Activated CD4-positive, alpha-beta T cell treated with anti-CD3 and anti-CD28 coated beads, Interleukin-2, Interleukin-6, amounts not matched to agents 100 ng/mL and 50 ng/mL, durations not matched to agents 16 hours and 8 hours (primary cell): Measurements from ENCODE around the gene FAM83F.
A peak's percentile ranks its signal among the peaks of the same experiment; 100 is the strongest.
"Not testable (repeated sequence)": the region's sequence is repeated elsewhere in the genome, so short reads cannot be mapped to it uniquely, and the experiment has no call there.

Experiments
- DNase-seq: peaks from one replicate; pipeline ENCODE4 v3.0.0-alpha.2; 2020

FAM83F gene

DNA sequence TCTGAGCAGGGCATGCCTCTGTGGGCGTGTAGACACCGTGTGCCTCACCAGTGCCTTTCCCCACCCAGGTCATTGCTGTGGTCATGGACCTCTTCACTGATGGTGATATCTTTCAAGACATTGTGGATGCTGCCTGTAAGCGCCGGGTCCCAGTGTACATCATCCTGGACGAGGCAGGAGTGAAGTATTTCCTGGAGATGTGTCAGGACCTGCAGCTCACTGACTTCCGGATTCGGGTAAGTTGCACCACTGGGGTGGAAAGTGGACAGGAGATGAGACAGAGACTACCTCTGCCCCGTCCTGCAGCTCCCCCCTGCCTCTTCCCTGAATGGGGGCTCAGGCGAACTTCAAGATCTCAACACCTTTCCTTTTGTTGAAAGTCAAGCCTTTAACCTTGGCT lies 24.3 kb downstream of the FAM83F start:
- no peak for DNase-seq

GRCh38 chr22:40020956-40021355 lies 26.2 kb downstream of the FAM83F start:
- no peak for DNase-seq

DNA sequence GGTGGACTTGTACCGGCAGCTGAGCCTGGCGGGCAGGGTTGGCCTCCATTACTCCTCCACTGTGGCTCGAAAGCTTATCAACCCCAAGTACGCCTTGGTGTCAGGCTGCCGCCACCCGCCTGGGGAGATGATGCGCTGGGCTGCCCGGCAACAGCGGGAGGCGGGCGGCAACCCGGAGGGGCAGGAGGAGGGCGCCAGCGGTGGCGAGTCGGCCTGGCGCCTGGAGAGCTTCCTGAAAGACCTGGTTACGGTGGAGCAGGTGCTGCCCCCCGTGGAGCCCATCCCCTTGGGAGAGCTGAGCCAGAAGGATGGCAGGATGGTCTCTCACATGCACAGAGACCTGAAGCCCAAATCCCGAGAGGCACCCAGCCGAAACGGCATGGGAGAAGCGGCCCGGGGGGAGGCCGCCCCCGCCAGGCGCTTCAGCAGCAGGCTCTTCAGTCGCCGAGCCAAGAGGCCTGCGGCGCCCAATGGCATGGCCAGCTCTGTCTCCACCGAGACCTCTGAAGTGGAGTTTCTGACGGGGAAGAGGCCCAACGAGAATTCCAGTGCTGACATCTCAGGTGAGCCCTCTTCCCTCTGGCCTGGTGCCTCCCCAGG lies 26.7 kb downstream of the FAM83F start:
- no peak for DNase-seq

DNA sequence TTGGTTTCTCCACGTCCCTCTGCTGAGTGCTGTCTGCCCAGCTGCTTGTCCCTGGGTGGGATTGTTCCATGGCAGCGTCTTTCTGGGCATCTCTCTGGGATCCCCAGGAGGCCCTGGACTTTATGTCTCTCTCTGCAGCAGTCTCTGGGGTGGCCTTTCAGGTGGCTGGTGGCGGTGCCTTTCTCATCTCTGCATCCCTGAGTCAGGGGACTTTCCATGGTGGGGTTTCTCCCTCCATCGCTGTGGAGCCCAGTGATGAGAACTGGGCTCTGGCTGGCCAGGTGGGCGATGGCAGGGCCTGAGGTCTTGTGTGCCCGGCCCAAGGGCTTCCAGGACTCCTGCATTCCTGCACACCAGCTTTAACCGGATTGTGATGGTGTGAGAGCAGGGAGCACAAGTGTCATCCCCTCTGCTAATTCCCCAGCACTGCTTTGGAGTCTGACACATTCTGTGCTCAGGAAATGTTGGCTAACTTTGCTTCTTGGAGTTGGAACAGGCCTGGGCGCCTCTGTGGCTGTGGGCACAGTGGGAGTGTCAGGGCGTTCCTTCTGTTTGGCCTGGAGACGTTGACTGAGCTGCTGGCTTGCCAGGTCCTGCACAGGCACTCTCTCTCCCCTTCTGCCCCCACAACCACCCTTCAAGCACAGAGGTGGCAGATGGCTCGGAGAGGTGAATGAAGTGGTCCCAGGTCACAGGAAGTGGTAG lies 27.9 kb downstream of the FAM83F start:
- DNase-seq: no peak

DNA sequence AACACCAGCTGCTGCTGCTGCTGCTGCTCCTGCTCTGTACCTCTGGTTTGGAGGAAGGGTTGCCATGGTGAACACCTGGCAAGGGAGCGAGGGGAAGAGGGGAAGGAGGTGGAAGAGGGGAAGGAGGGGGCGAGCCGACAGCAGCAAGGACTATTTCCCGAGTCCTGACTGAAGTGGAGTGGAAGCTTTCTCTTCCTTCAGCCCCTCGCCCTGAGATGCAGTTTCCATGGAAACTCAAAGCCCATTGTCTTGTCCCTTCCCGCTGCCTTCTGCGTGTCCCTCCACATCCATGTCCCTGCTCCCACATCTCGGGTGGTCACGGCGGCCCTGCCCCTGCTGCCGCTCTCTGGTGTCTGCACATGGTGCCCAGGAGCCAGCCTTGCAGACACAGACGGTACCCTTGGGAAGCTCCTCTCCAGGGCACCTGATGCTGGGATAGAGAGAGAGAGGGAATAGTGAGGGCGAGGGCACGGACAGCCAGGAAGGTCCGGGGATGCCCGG lies 28.6 kb downstream of the FAM83F start:
- no peak for DNase-seq

GRCh38 chr22:40024201-40025061 lies 29.7 kb downstream of the FAM83F start:
- DNase-seq: peak; percentile 69

- DNase-seq: not testable (repeated sequence)
These were observed 30.3 kb downstream of the FAM83F start for GRCh38 chr22:40025062-40025379.

DNA sequence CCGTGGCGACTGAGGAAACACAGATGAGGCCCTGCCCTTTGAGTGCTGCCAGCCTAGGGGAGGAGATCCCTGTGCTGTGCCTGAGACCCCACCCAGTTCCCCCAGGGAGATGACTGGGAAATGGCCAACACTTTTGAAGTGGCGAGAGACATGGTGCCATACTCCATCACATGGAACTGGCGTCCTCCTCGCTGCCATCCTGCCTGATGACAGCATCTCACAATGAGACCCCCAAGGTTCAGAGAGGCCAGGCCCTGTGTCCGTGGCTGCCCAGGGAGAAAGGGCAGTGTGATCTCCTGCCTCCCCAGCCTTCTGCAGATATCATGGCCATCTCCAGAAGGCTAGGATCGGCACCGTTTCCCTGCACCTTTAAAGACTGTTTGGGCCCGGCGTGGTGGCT lies 31.1 kb downstream of the FAM83F start:
- no peak for DNase-seq

GRCh38 chr22:40026641-40027040 lies 31.9 kb downstream of the FAM83F start:
- DNase-seq: no peak

DNA sequence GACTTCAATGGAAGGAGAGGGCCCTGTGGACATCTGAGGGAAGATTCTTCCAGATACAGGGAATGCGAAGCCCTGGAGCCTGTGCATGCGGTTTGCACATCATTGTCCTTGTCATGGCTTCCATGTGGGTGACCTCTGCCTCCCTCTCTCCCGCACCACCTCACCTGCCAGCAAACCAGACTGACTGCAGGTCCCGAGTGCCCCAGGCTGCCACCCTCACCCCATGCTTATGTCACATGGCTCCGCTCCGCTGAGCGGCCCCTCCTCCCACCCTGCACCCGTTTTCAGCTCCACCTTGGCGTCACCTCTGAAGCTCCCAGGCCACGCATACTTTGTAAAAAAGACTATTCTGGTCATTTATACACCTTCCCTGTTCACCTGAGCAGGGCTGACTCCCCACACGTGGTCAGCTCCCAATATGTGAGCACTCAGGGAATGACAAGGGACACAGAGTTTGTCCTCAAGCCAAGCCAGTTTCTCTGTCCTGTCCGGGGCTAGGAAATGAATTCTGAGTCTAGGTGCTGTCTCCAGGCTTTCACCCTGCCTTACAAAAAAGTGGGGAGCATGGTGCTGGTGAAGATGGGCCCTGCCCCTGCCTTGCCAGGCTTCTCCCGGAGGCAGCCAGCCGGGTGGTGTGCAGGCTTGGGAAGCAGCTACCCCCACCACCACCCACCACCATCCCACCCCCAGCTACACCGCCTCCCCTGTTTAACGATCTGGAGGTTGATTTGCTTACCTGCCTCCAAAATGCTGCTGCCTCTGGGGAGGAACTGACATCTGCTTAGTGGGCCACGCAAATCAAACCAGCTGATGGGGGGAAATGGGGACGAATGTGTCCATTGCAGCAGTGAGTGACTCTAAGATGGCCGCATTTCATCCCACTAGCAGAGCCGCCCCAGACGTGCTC lies 32.7 kb downstream of the FAM83F start:
- no peak for DNase-seq

DNA sequence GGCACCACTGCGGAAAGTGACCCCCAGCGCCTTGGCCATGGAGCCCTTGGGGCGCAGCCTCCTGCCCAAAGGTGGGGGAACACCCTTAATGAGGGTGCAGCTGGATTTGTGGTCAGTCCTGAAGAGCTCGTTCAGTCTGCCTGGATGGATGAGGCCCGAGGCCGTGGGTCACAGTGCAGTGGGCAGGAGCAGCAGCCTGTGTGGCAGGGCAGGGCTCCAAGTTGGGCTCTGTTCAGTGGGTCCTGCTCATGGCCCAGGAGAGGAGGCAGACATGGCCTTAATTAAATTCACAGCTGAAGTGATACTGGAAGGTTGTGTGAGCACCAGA lies 33.3 kb downstream of the FAM83F start:
- DNase-seq: no peak

DNA sequence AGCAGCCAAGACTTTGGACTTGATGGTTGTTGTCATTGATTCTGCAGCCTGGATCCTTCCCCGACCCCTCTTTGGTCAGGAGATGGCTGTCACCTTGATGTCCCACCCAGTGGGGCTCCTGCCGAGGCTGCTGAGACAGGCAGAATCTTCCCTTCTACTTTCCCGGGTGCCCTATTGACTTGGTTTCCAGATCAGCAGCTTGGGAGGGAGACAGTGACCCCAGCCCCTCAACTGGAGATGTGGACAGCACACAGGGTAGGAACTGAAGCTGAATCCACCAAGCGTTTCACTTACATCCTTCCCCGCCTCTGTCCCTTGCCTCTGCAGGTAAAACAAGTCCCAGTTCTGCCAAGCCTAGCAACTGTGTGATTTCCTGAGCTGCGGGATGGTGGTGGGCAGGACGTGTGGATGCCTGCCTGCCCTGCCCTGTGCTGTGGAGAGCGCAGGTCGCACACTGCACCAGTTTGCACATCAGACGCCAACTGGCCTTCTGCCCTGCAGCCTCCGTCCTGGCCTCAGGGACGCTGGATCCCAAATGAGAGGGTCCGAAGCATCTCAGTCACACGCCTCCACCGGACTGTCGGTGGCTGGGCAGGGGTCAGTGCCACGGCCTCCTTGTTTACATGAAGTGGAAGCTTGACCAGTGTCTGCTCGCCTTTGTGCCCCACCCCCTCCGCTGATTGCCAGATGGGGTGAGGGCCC lies 34.6 kb downstream of the FAM83F start:
- no peak for DNase-seq

DNA sequence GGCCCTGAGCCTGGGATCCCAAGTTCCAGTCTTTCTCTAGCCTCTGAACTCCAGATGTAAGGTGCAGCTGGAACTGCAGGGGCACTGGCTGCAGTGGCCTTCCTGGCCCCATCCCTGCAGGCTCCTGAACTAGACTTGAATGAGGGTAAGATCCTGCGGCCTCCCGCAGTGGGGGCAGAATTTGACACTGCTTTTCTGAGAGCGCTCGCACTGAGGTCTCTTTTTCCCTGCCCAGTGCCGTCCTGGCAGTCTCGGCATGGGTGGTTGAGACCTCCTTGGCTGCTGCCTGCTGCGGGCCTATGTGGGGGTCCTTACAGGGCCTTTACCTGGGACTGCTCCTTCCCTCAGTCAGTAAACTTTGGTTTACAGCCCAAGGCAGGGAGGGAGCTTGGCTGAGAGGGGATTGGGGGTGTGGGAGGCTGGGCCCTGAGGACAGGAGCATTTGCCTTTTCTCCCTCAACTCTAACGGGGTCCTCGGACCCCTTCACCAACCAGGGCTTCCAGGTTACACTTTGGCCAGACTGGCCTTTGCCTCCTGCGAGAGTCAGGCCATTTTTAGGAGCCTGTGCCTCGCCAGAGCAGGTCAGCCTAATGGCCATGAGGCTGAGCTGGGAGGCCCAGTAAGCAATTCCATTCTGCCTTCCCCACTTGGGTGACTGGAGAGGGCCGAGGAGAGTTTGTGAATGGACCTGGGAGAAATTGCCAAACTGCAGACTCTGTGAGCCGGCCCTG lies 35.4 kb downstream of the FAM83F start:
- no peak for DNase-seq

DNA sequence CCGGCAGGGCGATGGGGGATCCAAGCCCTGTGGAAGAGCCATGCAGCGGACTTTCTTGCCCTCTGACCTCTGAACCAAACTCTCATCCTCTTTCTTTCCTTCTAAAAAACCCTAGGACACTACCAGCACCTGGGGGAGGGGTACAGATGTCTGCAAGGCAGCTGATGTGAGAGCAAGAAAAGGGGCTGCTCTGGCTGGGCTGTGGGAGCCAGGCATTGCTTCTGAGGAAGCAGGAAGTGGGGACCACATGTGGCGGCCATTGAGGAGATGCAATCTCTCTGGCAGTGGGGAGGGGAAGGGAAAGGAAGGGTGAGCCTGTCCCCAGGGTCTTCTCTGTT lies 36.0 kb downstream of the FAM83F start:
- peak; percentile 11 for DNase-seq

DNA sequence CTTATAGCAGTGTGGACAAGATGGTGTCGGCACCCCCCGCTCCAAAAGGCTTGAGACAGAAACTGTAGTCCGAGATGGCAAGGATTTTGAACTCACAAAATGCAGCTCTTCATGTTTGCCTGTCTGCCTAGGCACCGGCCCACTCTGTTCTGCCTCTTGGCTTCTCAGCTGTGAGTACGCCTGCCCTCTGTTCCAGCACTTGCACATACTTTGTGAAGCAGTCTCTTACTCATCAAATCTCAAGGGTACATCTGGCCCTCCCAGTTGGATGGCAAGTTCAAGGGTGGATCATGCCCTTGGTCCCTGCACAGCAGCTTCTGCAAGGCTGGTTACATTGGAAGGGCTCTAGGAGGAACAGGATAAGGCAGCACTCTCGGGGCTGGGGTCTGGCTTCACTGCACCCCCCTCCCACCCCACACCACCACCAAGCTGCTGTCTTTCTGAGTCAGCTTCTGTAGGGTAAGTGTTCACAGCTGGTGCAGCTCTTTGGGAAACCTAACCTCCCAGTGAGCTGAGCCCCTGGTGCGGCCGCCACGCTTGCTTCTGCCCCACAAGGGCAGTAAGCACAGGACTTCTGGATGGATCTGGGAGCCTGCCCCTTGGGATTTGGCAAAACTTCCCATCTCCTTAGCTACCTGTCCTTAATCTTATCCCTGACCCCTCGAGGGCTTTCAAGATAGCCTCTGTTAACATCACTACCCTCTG lies 37.2 kb downstream of the FAM83F start:
- no peak for DNase-seq

DNA sequence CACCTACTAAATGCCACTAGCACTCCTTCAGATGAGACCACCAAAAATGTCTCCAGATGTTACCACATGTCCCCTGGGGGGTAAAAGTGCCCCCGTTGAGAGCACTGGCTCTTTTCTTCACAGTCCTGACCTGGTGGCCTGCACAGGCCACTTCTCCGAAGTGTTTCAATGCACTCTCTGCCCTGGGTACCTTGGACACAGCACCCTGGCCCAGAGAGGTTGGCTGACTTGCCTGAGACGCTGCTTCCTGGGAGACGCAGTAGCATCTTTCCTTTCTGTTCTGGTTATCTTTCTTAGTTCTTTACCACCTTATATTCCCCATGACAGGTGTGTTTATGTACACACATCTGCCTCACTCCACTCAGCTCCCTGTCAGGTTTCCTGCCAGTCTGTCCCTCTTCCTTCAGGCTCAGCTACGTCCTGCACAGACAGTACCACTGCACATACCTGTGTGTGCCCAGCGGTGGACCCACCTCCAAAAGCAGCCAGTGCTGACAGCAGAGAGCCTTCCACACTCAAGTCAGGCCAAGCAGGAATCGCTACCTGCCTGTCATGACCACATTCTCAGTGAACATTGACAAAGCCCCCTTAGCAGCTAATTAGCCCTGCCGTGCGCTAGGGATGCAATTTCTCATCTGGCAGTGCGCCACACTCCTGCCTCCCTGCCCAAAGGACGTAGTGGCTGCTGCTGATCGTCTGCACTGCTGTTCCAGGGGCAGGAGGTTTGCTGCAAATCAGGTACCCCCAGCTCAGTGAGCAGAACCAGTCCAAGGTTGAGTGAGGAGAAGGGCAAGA lies 39.0 kb downstream of the FAM83F start:
- no peak for DNase-seq

GRCh38 chr22:40035351-40035750 lies 40.6 kb downstream of the FAM83F start:
- DNase-seq: no peak

- no peak for DNase-seq
These were observed 41.4 kb downstream of the FAM83F start for GRCh38 chr22:40036126-40036525.

- peak; percentile 70 for DNase-seq
These were observed 42.0 kb downstream of the FAM83F start for GRCh38 chr22:40036591-40037225.

- no peak for DNase-seq
These were observed 42.6 kb downstream of the FAM83F start for GRCh38 chr22:40037320-40037719.
